Esophagus squamous epithelium (tissue), 5 donors: ENCODE results near the gene SPTLC3. TPM values are rescaled to one million over a fixed set of nuclear protein-coding genes. Genes with fewer than 3 reads are reported as not detected.

Experiments used
- DNase-seq: peaks from one replicate; lab custom pipeline; 2025; lab: John Stamatoyannopoulos, UW
- H3K27ac ChIP-seq, 4 donors: fragments of 200-600 bp; sonication (generic); one replicate each; pipeline ENCODE4 v1.5.1; 2016 to 2019; ENCODE audit warnings: mild to moderate bottlenecking in 1 of 4
- H3K27me3 ChIP-seq, 4 donors: fragments of 200-600 bp; sonication (generic); 1 replicate in 3 of 4; 2 replicates in 1 of 4; pipeline versions ENCODE4 v1.5.1 to v1.6.0; 2017 to 2021; ENCODE audit warnings: antibody characterized with exemption in 1 of 4
- H3K36me3 ChIP-seq, 3 donors: fragments of 200-600 bp; sonication (generic); one replicate each; pipeline ENCODE4 v1.5.1; 2016 to 2019
- H3K4me1 ChIP-seq, 3 donors: fragments of 200-600 bp; sonication (generic); one replicate each; pipeline ENCODE4 v1.5.1; 2017 to 2019
- H3K4me3 ChIP-seq, 4 donors: fragments of 200-600 bp; sonication (generic); 1 replicate in 3 of 4; 2 replicates in 1 of 4; pipeline ENCODE4 v1.5.1; 2016 to 2019; ENCODE audit warnings: mild to moderate bottlenecking in 2 of 4, moderate library complexity in 1 of 4
- H3K9me3 ChIP-seq, 3 donors: fragments of 200-600 bp; sonication (generic); one replicate each; pipeline ENCODE4 v1.5.1; 2016 to 2019
- POLR2A ChIP-seq, 4 donors: fragments of 450-650 bp; IDR thresholded peaks; one replicate each; pipeline ENCODE4 v1.6.1; 2017; ENCODE audit warnings: antibody characterized with exemption in 4 of 4, mild to moderate bottlenecking in 4 of 4, moderate library complexity in 3 of 4
- WGBS, 2 donors: methylation state at CpG; one replicate each; pipeline ENCODE4 v1.1.5; 2018; 5-methylcytosine and 5-hydroxymethylcytosine counted together
- intact Hi-C: fragments of 100-400 bp; cut with DNase I; formaldehyde crosslinking; loops from one replicate; pipeline ENCODE4 v1.15.0; 2022
- total RNA-seq, 4 donors: library from RNA; depleted of rRNA; stranded (reverse); fragments of >200 nt; gene quantifications; one replicate each; pipeline ENCODE4 v1.1.0, GENCODE V29; 2016
- TF ChIP-seq, protein P1 (sequence below), 6 experiments: fragments of 450-650 bp in 4 of 6; fragments of 200-600 bp in 2 of 6; sonication (generic) in 2 of 6; IDR thresholded peaks; one replicate each; pipeline ENCODE4 v1.5.1; 2016 to 2019; ENCODE audit warnings: antibody characterized with exemption in 6 of 6, mild to moderate bottlenecking in 4 of 6, moderate library complexity in 4 of 6
- donor health status: DM: yes; HTN: yes; CAD: no.

The SPTLC3 gene
- total RNA-seq, 4 donors from 2014 or later = 6.9 to 9.1 (median 7.3) TPM

DNA sequence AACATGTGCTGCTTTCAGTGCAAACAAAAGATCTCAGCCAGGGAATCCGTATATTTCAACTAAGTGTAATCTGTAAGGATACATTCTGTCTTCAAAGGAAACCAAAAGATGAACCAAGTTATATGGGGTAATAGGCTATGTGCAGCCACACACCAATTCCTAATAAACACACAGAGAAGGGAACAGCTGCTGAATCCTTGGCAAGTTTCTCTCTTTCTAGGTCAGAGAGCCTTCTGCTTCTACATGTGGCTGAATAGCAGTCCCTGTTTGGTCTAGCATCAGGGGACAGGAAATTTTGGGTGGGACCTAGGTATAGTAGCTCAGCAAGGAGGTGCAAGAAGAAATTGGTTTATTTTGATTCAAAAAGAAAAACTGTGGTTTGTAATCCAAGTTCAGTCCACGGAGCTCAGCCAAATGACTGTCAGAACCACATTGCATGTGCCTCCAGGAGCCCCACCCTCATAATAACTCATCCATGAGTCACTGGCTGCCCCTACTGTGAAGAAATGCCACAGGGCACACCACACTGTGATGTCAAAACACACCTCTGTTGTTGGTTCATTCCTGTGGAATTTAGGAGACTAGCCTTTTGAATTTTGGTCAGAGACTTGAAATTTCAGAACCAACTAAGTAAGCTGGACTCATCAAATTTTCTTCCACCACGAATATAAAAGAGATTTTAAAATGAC lies 21.1 kb downstream of the SPTLC3 start:
- intact Hi-C loops = no loop called here
- H3K9me3 ChIP-seq = no peaks in the 10 kb centered on the region
- 16 to 22% methylated on average over 3 of the region's 3 CpGs for WGBS, 2 donors
- no peak for TF ChIP-seq POLR2A (IDR thresholded peaks at IDR 0.05)
- TF ChIP-seq, protein P1, sequence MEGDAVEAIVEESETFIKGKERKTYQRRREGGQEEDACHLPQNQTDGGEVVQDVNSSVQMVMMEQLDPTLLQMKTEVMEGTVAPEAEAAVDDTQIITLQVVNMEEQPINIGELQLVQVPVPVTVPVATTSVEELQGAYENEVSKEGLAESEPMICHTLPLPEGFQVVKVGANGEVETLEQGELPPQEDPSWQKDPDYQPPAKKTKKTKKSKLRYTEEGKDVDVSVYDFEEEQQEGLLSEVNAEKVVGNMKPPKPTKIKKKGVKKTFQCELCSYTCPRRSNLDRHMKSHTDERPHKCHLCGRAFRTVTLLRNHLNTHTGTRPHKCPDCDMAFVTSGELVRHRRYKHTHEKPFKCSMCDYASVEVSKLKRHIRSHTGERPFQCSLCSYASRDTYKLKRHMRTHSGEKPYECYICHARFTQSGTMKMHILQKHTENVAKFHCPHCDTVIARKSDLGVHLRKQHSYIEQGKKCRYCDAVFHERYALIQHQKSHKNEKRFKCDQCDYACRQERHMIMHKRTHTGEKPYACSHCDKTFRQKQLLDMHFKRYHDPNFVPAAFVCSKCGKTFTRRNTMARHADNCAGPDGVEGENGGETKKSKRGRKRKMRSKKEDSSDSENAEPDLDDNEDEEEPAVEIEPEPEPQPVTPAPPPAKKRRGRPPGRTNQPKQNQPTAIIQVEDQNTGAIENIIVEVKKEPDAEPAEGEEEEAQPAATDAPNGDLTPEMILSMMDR (IDR thresholded peaks at IDR 0.05) = no peak
- H3K4me3 ChIP-seq = no peak overlapping the region
- H3K27ac ChIP-seq = peak overlapping the region; percentile 32 to 81 (median 68)
- H3K36me3 ChIP-seq = no peaks in the 10 kb centered on the region
- DNase-seq = no peak
- no peaks in the 10 kb centered on the region for H3K27me3 ChIP-seq
- H3K4me1 ChIP-seq = peaks cover 12 to 35% (median 14%) of the 10 kb centered on the region in 3 donors

DNA sequence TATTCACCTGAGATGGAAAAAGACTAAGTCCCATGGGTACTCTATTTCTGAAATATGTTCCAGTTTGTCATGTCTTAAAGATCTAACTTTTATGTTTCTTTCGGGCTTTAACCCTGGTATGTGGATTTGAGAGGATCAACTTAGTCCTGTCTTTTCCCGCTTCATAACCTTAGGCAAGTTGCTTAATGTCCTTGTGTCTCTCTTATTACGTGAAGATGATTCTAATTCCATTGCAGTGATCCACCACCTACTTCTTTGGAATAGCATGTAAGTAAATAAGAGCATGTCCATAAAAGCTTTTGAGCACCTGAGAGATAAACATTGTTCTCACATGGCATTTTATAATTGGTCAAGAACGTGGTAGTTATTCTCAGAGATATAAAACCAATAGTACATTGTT lies 23.0 kb downstream of the SPTLC3 start:
- DNase-seq = no peak
- H3K4me3 ChIP-seq = no peak overlapping the region
- H3K4me1 ChIP-seq = peaks cover 12 to 35% (median 14%) of the 10 kb centered on the region in 3 donors
- no peak for TF ChIP-seq POLR2A (IDR thresholded peaks at IDR 0.05)
- TF ChIP-seq, protein P1 (IDR thresholded peaks at IDR 0.05) = no peak
- no peaks in the 10 kb centered on the region for H3K9me3 ChIP-seq
- intact Hi-C loops = no loop called here
- no peak overlapping the region for H3K27ac ChIP-seq
- H3K27me3 ChIP-seq = no peaks in the 10 kb centered on the region
- 79 to 88% methylated on average over 4 of the region's 4 CpGs for WGBS, 2 donors
- H3K36me3 ChIP-seq = no peaks in the 10 kb centered on the region

DNA sequence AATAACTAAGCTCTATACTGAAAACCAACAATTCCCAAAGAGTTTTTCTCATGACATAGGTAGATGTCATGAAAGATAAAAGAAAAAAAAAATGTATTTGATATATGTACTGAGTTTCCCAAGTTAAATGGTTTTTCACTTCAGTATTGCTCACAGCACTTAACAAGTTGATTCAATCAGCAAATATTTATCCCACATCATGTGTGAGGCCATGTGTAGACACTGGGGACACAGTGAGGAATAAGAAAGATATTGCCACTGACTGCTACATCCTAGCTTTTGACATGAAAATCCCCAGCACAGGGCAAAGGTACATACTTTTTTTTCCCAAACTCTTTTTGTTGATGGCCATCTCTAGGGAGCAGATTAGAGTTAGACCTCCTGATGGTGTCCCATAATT lies 25.3 kb downstream of the SPTLC3 start:
- no peak overlapping the region for H3K4me3 ChIP-seq
- H3K27me3 ChIP-seq = no peaks in the 10 kb centered on the region
- intact Hi-C loops = no loop called here
- H3K9me3 ChIP-seq = no peaks in the 10 kb centered on the region
- H3K36me3 ChIP-seq = no peaks in the 10 kb centered on the region
- TF ChIP-seq, protein P1 (IDR thresholded peaks at IDR 0.05) = no peak
- TF ChIP-seq POLR2A (IDR thresholded peaks at IDR 0.05) = no peak
- DNase-seq = no peak
- H3K27ac ChIP-seq = no peak overlapping the region
- peaks cover 7 to 16% (median 8%) of the 10 kb centered on the region in 3 donors for H3K4me1 ChIP-seq

DNA sequence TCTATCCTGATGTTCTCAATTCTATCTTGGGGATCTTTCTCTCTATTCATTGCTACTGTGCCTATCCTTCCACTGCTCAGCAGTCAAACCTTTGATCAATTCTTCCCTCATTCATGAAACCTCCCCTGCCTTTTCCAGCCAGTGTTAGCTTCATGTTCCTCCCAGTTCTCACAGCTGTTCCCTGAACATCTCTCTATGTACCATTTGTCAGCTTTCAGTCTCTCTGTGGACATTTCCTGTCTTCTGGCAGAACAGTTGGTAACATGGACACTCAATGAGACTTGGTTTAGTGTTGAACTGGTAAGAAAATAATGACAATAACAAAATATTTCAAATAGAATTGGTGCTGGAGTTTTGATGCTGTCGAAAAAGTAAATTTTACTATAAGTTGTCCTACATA lies 26.2 kb downstream of the SPTLC3 start:
- H3K27me3 ChIP-seq = no peaks in the 10 kb centered on the region
- H3K36me3 ChIP-seq = no peaks in the 10 kb centered on the region
- no peaks in the 10 kb centered on the region for H3K9me3 ChIP-seq
- H3K4me3 ChIP-seq = no peak overlapping the region
- TF ChIP-seq POLR2A (IDR thresholded peaks at IDR 0.05) = no peak
- TF ChIP-seq, protein P1 (IDR thresholded peaks at IDR 0.05) = no peak
- 81 to 92% methylated on average over 1 of the region's 1 CpG for WGBS, 2 donors
- intact Hi-C loops = no loop called here
- peaks cover 0 to 7% (median under 1%) of the 10 kb centered on the region in 3 donors for H3K4me1 ChIP-seq
- no peak for DNase-seq
- no peak overlapping the region for H3K27ac ChIP-seq

DNA sequence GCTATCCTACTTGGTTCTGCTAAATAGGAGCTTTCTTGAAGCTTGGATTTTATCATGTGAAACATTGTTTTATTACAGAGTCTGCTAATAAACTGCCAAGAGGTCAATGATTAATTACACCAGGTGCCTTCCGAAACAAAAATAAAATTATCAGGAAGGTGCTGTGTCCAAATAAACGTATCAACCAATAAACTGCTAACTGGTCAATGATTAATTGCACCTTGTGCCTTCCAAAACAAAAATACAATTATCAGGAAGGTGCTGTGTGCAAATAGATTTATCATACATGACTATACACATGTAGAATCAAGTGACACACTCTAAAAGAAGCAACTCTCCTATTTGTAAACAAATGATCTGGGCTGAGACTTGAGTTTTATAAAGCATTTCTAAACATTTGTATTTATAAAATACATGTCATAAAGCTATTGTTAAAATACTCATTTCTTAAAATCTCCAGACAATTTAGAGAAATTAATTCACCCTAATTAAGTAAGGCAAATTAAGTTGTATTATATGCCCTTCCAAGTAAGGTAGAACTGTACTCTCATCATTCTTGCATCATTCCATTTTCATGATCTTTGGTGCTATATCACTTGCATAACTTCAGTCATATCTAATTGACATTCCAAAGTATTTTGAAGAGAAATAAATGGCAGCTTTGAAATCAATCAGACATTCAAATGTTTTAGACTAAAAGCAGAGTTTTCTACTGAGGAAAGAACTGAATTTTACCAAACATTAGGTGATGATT lies 26.8 kb downstream of the SPTLC3 start:
- no peak for DNase-seq
- intact Hi-C loops = no loop called here
- H3K36me3 ChIP-seq = no peaks in the 10 kb centered on the region
- H3K4me1 ChIP-seq = peaks cover 0 to under 1% (median 0%) of the 10 kb centered on the region in 3 donors
- H3K27ac ChIP-seq = no peak overlapping the region
- H3K4me3 ChIP-seq = no peak overlapping the region
- no peaks in the 10 kb centered on the region for H3K9me3 ChIP-seq
- TF ChIP-seq, protein P1 (IDR thresholded peaks at IDR 0.05) = no peak
- TF ChIP-seq POLR2A (IDR thresholded peaks at IDR 0.05) = no peak
- H3K27me3 ChIP-seq = no peaks in the 10 kb centered on the region
- 56 to 67% methylated on average over 2 of the region's 2 CpGs for WGBS, 2 donors
